ENCODE measurements around the gene PTPRU. TPM values are rescaled to one million over a fixed set of nuclear protein-coding genes. Genes with fewer than 3 reads are reported as not detected.
"Not testable (repeated sequence)": the region's sequence is repeated elsewhere in the genome, so short reads cannot be mapped to it uniquely, and the experiment has no call there.

PTPRU gene
- total RNA-seq, 1 donor from 2014 or later, result 11.2 TPM

DNA sequence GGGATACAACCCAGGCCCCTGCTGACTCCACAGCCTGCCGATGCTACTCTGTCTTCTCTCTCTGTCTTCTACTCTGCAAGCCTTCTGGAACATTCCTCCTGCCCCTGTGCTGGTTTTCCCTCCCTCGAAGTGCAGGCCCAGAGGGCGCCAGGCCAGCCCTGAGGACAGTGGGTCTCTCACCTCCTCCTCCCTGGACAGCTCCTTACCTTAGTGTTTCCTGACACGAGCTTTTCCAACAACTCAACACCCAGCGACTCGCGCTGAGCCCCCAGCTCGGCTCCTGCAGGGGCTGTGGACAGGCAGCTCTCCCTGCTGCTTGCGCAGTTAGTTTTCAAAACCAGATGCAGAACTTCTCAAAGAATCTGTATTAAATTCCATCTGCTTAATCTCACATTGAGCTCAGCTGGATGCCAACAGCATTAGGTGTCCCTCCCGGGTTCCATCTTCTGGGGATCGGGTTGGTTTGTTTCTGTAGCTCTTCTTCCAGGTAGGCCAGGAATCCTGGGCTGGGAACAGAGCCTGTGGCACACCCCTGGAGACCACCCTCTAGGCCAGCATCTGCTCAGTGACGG is 54.2 kb downstream of the PTPRU start:
- no peak for DNase-seq

DNA sequence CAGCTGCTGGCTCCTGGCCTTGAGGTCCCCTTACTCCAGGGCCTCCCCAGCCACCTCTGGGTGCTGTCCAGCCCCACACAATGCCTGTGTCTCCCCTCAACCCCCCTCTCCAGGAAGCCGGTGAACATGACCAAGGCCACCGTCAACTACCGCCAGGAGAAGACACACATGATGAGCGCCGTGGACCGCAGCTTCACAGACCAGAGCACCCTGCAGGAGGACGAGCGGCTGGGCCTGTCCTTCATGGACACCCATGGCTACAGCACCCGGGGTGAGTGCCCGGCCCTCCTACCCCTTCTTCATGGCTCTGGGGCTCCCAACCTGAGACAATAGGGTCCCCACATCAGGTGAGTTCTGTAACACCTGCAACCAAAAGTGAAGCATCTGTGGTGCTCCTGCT is 55.4 kb downstream of the PTPRU start:
- DNase-seq, result no peak

DNA sequence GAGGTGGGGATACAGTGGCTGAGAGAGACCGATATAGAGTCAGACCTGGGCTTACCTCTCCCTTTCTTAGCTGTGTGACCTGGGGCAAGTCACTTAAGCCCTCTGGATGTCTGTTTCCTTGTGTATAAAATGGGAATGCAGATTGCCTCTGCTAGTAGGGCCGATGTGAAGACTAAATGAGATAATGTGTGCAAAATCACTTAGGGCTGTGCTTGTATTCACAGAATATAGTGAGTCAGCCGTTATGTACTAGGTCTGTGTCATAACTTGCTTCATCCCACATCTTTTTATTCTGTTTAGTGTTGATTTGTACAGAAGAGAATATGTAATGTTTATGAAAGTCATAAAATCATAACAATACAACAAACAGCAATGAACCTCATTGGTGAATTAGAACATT is 56.0 kb downstream of the PTPRU start:
- DNase-seq, result no peak

- no peak for DNase-seq
Observed at GRCh38 chr1:29297450-29297849, 61.1 kb downstream of the PTPRU start.

DNA sequence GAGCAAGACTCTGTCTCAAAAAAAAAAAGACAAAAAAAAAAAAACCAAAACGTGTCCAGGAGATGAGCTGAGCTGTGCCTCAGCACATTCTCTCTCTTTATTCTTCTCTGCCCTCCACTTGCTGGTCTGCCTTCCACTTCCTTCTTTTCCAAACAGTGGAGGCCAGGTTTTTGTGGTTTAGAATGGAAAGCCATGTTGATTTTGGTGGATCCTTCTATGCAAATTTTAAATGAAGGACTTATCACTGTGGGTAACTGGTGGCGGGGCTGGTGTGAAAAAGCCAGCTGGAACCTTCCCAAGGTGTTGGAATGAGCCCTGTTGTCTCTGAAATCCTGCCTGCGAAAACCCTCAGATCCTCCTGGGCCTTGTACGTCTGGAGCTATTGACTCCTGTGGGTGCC is 61.9 kb downstream of the PTPRU start:
- no peak for DNase-seq

- DNase-seq, result no peak
Observed at GRCh38 chr1:29299446-29299845, 63.1 kb downstream of the PTPRU start.

GRCh38 chr1:29301732-29302131 is 65.4 kb downstream of the PTPRU start:
- not testable (repeated sequence) for DNase-seq

DNA sequence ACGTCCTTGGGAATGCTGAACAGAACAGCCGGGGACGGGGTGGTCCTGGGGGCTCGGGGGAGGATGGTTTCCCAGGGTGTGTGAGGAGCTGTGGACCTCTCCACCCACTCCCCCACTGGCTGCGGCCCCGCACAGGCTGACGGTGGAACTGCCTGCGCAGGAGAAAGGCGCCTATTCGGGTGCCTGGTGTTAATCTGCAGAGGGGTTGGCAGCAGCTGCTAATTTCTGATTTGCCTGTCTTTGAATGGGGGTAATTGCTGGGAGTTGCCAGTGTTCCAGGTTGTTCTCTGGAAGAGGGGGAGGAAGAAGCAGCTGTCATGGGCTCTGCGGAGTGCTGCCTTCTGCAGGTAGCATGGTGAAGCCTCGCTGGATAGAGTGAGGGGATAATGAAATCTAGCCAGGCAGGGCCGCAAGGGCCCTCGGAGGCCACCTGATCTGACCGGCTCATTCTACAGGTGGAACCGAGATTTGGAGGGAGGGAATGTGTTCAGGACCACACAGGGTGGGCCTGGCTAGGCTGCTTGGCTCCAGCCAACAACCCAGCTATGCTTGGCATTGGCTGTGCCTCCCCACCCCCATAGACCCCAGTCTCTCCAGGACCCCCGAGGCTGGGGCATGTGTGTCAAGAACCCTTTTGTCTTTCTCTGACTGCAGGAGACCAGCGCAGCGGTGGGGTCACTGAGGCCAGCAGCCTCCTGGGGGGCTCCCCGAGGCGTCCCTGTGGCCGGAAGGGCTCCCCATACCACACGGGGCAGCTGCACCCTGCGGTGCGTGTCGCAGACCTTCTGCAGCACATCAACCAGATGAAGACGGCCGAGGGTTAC is 67.1 kb downstream of the PTPRU start:
- no peak for DNase-seq

- no peak for DNase-seq
Observed at GRCh38 chr1:29304025-29304684, 67.8 kb downstream of the PTPRU start.

DNA sequence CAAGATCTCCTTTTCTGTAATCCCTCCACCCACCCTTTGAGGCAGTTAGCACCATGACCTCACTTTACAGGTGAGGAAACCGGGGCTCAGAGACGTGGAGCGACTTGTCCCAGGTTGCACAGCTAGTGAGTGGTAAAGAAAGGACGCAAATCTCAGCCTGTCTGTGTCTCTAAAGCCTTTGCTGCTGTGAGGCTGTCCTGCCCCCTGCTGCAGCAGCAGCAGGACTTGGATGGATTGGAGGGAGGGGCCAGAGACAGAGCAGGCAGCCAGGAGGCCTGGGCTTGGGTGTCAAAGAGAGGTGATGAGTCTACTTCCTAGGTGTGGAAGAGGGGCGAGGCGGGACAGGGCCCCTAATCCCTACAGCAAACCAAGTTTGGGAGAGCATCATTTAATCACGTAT is 69.6 kb downstream of the PTPRU start:
- no peak for DNase-seq

DNA sequence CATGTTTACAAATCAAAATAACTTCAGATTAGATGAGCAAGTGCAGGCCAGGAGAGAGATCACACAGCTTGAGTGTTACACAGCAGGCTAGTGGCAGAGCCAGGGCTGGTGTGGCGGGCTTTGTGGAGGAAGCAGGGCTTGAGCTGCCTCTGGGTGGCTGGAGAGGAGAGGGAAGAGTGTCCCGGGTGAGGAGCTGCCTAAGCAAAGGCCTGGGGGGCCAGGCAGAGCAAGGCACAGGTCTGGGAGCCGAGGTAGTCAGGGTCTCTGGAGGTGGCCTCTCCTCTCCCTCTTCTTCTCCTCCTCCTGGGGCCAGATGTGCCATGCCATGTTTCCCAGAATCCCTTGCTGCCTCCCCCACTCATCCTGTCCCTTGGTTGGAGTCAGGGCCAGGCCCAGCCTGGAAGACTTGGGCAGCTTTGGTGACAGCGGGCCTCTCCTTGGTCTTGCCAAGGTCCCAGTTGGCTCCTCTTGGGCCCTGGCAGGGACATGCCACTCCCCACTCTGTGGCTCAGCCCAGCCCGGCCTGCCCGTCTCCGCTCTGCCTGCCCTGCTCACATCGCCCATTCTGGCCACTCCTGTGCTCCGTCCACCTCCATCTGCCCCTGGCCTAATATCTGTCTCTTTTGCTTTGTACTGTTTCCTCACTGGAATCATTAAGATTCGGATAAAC is 70.3 kb downstream of the PTPRU start:
- DNase-seq, result no peak

- DNase-seq, result no peak
Observed at GRCh38 chr1:29309075-29309474, 72.8 kb downstream of the PTPRU start.

DNA sequence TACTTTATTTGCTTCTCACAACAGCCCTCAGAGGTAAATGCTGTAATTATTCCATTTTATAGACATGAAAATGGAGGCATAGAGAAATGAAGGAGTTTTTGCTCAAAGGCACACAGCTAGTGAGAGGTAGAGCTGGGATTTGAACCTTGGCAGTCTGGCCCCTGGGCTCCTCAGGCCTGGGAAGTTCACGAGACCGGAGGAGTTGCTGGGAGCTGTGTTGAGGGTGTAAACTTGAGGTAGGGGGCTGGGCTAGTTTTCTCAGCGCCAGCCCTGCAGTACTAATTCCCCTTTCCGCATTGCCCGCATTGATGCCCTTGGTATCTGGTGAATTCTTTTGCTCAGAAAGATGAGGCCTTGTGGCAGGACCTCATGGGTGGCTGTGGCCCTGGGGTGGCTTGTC is 73.3 kb downstream of the PTPRU start:
- DNase-seq, result no peak

- no peak for DNase-seq
Observed at GRCh38 chr1:29310616-29311180, 74.4 kb downstream of the PTPRU start.

- no peak for DNase-seq
Observed at GRCh38 chr1:29311352-29312030, 75.2 kb downstream of the PTPRU start.

- DNase-seq, result no peak
Observed at GRCh38 chr1:29312469-29313461, 76.4 kb downstream of the PTPRU start.

GRCh38 chr1:29314685-29315084 is 78.4 kb downstream of the PTPRU start:
- DNase-seq, result not testable (repeated sequence)

DNA sequence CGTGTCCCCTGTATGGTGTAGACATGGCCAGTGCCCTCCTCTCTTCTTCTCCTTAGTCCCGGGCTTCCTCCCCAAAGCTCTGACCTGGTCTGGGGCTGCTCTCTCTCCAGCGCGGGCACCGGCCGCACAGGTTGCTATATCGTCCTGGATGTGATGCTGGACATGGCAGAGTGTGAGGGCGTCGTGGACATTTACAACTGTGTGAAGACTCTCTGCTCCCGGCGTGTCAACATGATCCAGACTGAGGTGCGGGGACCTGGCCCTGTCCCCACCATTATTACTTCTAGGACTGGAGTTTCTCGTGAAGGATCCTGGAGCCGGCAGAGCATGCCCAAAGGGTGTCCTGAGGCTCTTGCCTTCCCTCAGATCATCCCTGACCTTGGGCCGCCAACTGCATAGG is 78.9 kb downstream of the PTPRU start:
- no peak for DNase-seq

DNA sequence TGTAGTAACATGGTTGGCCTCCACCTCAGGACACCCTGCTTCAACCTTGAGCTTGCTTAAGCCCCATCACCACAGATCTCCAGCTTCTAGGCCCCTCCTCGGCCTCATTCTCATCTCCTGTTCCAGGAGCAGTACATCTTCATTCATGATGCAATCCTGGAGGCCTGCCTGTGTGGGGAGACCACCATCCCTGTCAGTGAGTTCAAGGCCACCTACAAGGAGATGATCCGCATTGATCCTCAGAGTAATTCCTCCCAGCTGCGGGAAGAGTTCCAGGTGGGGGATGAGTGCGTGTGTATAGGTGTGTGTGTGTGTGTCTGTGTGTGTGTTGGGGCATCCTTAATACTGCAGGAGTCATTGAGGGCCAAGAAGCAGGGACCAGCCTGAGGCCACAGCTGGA is 79.6 kb downstream of the PTPRU start:
- DNase-seq, result no peak

GRCh38 chr1:29317063-29317915 is 81.0 kb downstream of the PTPRU start:
- no peak for DNase-seq
